Measurements from ENCODE around the gene MBOAT1.

MBOAT1 gene

GRCh38 chr6:20129290-20130088 is 82.8 kb downstream of the MBOAT1 start:
- no peak for DNase-seq

DNA sequence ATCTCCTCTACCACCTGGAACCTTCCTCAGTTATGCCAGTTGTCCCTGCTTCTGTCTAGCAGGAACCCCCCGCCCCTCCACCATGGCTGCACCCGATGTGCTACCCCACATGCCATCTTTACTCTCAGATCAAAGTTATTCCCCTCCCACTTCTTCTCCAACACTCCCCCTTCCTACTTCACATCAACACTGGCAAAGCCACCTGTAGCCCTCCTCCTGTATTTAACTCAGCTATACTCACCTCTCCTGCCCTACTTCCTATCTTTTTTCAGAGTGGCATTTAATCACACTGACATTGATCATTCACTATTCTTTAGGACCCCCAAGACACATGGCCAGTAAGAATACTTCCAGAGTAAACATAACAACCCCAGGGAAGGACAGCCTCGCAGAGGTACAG is 84.3 kb downstream of the MBOAT1 start:
- DNase-seq, result no peak

GRCh38 chr6:20126789-20127653 is 85.2 kb downstream of the MBOAT1 start:
- DNase-seq, result peak; percentile 75

DNA sequence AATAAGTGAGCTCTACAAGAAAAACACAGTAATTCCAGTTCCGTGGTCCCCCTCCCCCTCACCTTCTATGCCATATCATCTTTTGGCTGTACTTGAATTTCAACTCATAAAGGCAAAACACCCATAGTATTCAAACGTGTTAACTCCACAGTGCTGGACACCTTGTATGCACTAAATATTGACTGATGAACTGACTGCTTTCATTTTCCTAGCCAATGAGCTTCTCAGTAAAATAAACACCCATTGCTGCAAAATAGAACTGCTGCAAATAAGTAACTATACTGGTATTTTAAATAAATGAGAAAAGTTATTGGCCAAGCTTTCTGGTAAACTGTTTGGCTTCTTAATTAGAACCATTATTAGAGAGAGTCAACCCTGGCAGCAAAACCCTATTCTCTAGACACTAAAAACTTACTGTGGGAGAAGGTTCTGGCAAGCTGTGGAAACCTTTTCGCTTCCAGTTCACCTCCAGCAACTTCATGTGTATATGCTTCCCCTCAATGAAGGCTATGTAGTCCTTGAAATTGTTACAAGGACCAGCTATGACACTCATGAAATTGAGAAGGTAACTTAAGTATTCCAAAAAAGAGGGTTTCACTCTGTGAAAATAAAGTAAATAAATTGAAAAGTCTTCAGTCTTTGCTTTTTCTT is 86.0 kb downstream of the MBOAT1 start:
- no peak for DNase-seq

GRCh38 chr6:20124545-20124944 is 87.7 kb downstream of the MBOAT1 start:
- no peak for DNase-seq

GRCh38 chr6:20119485-20119884 is 92.8 kb downstream of the MBOAT1 start:
- DNase-seq, result no peak

DNA sequence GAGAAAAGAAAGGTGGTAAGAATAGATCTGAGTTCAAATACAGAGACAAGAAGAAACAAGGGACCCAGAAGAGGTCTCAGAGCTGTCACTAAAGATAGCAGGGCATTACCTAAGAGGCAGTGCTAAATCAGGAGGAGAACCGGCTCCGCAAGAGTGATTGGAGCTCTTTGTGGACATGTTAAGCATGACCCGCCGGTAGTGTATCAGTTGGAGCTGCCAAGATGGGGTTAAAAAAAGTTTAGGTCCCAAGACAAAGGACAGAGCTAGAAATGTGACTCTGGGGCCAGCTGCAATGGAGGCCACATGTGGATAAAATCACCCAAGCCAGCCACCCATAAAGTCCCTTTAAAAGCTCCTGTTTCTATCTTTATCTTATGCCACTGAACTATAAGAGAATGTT is 93.4 kb downstream of the MBOAT1 start:
- DNase-seq, result no peak

GRCh38 chr6:20117474-20117873 is 94.8 kb downstream of the MBOAT1 start:
- DNase-seq, result no peak

DNA sequence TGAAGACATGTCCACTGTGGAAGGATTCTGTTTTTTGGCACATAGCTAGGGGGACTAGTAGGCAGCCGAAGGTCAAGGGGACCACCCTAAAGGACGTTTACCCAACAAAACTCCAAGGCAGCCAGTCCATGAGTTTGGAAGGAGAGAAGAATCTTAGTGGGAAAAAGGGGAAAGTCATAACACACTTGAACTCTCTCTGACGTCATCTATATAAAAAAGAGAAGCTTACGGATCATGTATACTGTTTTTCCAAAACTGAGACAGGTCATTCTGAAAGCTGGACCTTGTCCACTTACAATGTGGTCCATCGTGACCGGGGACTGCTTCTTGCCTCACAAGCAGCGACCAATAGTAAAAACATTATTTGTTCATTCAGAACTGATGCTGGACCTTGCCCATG is 95.5 kb downstream of the MBOAT1 start:
- DNase-seq, result no peak

- DNase-seq, result no peak
These were observed 96.9 kb downstream of the MBOAT1 start for GRCh38 chr6:20115246-20115980.

DNA sequence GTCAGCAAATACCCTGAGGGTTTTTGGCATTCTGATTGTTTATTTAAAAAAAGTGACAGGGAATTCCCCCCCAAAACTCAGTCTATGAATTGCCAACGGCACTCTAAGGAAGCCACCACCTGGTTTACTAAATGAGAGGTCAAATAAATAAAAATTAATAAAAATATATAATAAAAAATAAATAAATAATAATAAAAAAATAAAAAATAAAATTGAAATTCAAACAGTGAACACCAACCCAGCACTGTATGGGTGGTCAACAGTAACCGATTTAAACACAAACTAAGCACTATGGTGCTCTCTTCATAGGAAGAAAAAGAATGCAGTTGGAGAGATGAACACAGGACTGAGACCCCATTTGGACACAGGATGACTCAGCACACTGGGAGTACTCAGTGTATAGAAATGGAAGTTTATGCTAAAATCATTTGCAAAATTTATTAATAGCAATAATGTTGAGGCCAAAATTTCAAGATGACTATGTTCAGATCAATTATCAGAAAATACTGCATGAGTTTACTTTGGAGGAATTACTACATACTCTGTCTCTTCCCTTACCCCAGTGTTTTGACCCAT is 98.5 kb downstream of the MBOAT1 start:
- DNase-seq, result no peak

DNA sequence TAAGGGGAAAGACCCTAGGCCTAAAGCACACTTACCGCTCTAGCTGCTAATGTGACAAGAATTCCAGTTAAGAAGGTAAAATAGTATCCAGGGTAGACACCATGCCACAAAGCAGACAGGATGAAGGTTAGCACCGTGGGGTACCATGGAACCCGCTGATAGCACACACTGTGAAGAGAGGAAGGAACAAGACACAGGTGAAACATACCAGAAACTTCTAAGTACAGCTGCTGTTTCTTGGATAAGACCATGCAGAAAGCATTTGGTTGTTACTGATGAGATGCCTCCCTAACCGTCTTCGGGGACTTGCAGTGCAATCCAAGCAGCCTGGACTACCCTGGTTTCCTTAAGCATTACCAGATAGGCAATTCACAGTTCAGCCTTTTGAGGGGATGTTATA is 99.4 kb downstream of the MBOAT1 start:
- DNase-seq, result no peak

GRCh38 chr6:20112241-20112640 is 100.0 kb downstream of the MBOAT1 start:
- no peak for DNase-seq

DNA sequence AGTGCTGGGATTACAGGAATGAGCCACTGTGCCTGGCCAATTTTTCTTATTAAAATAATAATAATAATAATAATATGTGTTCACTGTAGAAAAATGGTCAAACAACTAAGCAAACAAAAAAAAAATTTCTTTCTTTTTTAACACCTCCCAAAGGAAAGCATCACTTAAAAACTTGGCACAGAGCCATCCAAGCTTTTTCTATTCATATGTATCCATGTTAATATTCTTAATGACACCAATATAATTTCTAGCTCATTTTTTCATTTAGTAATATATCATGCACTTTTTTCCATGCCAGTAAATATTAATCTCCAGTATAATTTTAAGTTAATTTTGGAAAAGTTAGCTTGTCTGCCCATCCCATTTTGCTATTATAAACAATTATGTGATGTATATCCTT is 101.8 kb downstream of the MBOAT1 start:
- no peak for DNase-seq

GRCh38 chr6:20109526-20109925 is 102.7 kb downstream of the MBOAT1 start:
- DNase-seq, result no peak

GRCh38 chr6:20105838-20106237 is 106.4 kb downstream of the MBOAT1 start:
- DNase-seq, result no peak

- no peak for DNase-seq
These were observed 107.6 kb downstream of the MBOAT1 start for GRCh38 chr6:20104696-20105095.

- no peak for DNase-seq
These were observed 109.7 kb downstream of the MBOAT1 start for GRCh38 chr6:20102397-20103073.

DNA sequence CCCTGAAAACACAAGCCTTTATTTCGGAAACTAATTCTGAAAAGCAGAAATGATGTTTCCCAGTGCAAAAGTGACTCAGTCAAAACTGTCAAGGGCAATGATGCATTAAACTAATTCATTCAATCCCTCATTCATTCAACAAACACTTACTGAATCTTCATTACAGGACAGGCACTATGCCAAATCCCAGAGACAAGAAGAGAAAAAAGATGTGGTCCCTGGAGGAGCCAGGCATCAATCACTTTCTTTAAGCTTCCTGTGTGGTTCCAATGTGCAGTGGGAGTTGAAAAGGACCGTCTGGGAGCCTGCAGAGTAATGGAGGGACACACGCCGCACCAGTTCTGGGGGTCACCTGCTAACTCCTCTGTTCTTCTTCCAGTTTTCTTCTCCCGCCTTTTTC is 113.1 kb downstream of the MBOAT1 start:
- no peak for DNase-seq

GRCh38 chr6:20098267-20098876 is 113.9 kb downstream of the MBOAT1 start:
- DNase-seq, result no peak

- DNase-seq, result no peak
These were observed 115.7 kb downstream of the MBOAT1 start for GRCh38 chr6:20096536-20096935.
